Loucy (cell line): Measurements from ENCODE around the gene MAPKAP1.

Experiments
- EZH2phosphoT487 ChIP-seq: fragments of 200-600 bp; IDR thresholded peaks from 2 replicates; pipeline ENCODE4 v1.6.1; 2018; ENCODE audit warnings: antibody characterized with exemption, mild to moderate bottlenecking, moderate library complexity, borderline replicate concordance
- TF ChIP-seq, protein P1 (sequence below): fragments of 200-600 bp; sonication (generic); conservative IDR thresholded peaks from 2 replicates; pipeline ENCODE4 v1.5.1; 2014; ENCODE audit warnings: mild to moderate bottlenecking, antibody characterized with exemption, low read length

DNA sequence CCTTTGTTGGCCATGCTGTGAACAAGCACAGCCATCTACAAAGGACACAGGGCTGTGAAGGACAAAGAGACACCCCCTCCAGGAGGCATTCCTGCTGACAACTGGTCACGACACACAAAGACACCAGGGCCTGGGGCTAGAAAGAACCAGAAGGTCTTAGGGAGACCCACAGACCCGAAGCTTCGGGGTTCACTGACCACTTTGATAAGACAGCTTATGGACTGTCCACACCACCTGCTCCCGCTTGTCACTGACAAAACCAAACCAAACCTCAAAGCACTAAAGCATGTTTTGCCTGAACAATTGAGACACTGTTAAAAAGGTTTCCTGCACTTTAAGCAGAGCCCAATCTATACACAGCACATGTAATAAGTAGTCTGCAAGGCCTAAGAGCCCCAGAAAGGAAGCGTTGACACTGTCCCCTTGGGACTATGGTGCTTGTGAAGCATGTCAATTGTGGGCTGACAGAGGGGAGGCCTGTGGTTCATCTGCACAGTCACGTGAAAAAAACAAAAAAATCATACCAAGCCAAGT is 260.4 kb downstream of the MAPKAP1 start:
- TF ChIP-seq, protein P1, sequence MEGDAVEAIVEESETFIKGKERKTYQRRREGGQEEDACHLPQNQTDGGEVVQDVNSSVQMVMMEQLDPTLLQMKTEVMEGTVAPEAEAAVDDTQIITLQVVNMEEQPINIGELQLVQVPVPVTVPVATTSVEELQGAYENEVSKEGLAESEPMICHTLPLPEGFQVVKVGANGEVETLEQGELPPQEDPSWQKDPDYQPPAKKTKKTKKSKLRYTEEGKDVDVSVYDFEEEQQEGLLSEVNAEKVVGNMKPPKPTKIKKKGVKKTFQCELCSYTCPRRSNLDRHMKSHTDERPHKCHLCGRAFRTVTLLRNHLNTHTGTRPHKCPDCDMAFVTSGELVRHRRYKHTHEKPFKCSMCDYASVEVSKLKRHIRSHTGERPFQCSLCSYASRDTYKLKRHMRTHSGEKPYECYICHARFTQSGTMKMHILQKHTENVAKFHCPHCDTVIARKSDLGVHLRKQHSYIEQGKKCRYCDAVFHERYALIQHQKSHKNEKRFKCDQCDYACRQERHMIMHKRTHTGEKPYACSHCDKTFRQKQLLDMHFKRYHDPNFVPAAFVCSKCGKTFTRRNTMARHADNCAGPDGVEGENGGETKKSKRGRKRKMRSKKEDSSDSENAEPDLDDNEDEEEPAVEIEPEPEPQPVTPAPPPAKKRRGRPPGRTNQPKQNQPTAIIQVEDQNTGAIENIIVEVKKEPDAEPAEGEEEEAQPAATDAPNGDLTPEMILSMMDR: no peak
- TF ChIP-seq EZH2phosphoT487: peak; percentile 92
